ENCODE data around the gene MAD1L1.
A peak's percentile ranks its signal among the peaks of the same experiment; 100 is the strongest.

The MAD1L1 gene

DNA sequence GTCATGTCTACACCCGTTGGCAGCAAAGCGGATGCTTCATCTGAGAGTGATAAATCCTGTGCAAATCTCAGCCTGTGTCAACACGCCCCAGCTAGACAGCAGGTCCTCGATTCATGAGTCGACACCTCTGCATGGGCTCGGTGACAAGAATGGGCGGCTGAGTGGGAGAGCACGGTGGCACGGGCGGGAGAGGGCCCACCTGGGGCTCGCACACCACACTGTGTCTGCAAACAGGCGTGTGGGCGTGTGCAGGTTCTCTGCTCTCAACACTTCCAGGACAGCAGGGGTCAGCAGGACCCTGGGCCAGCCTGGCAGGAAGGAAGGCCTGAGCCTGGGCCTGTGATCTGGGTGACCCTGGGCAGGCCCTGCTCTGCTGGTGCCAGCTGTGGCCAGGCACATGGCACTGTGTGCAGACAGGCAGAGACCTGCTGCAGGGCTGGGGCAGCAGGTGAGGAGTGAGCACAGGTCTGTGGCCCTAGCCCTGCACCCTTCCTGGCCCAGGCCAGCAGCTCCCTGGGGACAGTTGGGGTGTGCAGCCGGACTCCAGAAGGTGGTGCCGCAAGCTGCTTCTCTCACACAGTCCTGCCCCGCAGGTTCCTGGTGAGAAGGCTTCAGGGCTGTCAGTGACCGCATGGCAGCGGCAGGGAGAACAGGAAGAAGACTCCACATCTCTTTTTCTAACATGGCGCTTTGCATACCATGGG is 346.2 kb downstream of the MAD1L1 start:
- no peak for DNase-seq (ENCODE audit: low read depth)
- TF ChIP-seq, protein P1, sequence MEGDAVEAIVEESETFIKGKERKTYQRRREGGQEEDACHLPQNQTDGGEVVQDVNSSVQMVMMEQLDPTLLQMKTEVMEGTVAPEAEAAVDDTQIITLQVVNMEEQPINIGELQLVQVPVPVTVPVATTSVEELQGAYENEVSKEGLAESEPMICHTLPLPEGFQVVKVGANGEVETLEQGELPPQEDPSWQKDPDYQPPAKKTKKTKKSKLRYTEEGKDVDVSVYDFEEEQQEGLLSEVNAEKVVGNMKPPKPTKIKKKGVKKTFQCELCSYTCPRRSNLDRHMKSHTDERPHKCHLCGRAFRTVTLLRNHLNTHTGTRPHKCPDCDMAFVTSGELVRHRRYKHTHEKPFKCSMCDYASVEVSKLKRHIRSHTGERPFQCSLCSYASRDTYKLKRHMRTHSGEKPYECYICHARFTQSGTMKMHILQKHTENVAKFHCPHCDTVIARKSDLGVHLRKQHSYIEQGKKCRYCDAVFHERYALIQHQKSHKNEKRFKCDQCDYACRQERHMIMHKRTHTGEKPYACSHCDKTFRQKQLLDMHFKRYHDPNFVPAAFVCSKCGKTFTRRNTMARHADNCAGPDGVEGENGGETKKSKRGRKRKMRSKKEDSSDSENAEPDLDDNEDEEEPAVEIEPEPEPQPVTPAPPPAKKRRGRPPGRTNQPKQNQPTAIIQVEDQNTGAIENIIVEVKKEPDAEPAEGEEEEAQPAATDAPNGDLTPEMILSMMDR (IDR thresholded peaks at IDR 0.05; ENCODE audit: low read length, missing control alignments): no peak

DNA sequence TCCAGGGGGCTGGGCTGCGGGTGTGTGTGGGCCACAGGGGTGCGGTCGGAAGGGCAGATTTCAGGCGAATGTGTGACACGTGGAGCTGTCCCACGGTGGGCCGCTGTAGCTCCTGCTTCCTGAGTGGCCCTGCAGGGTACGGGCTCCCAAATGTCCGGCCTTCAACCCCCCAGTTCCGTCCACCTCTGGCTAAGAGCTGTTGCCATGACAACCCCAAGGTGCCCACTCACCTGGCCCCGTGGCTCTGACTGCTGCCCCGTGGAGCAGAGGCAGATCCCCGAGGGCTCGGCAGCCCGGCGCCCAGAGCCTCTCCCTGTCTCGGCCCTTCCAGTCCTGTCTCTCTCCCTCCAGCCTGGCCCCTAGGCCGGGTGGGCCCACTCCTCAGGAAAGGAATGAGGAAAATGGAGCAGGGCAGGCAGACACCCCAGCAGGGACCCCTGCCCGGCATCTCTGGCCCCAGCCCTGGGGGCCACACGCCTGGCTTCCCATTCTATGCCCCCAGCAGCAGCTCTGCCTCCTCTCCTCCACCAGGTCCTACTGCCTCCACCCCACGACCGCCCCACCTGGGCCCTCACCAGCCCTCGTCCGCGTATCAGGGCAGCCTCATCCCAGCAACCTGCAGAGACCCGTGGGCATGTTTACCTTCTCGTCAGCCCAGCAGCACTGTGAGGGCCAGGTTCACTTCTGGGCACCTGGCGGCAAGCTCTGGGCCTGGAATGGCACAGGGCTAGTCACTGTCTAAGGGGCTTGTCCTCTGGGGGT is 347.1 kb downstream of the MAD1L1 start:
- TF ChIP-seq, protein P1 (IDR thresholded peaks at IDR 0.05; ENCODE audit: low read length, missing control alignments): no peak
- H3K4me3 ChIP-seq (replicated peaks; ENCODE audit: low read depth, low read length): no peak overlapping the region
- no peak for DNase-seq (ENCODE audit: low read depth)

More for the DNA sequence above, 346.2 kb downstream of the MAD1L1 start:
- no peak overlapping the region for H3K4me3 ChIP-seq (replicated peaks; ENCODE audit: low read depth, low read length)

DNA sequence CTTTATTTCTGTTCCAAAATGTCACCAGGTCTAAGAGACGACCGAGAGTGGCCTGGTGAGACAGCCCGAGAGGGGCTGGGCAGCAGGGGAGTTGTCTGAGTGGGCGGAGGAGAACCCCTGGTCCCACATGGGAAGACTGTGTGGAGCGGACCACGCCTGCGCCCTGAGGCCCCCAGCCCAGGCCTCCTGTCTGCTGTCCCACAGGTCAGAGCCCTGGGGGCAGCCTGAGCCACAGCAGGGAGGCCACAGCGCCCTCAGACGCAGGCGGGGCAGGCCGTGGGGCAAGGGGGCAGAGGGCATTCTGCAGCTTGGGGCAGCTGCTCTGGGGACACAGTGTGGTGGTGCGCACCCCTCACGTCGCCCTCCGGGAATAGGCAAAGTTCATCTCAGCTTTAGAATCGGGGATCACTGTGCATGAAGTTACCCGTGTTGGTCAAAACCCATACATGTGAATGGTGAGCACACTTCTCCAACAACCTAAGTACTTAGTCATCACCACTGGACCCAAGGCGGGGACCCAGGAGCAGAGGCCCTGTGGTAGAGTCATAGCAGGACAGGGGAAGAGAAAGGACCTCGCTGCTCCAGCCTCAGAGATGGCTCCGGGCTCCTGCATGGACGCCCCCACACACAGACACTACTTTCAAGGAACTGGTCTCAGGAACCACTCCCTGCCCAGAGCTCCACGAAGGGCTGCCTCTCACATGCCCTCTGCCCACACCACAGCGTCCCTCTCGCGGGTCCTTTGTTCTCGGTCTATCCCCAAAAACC is 348.0 kb downstream of the MAD1L1 start:
- no peak overlapping the region for H3K4me3 ChIP-seq (replicated peaks; ENCODE audit: low read depth, low read length)
- TF ChIP-seq, protein P1 (IDR thresholded peaks at IDR 0.05; ENCODE audit: low read length, missing control alignments): no peak
- no peak for DNase-seq (ENCODE audit: low read depth)

DNA sequence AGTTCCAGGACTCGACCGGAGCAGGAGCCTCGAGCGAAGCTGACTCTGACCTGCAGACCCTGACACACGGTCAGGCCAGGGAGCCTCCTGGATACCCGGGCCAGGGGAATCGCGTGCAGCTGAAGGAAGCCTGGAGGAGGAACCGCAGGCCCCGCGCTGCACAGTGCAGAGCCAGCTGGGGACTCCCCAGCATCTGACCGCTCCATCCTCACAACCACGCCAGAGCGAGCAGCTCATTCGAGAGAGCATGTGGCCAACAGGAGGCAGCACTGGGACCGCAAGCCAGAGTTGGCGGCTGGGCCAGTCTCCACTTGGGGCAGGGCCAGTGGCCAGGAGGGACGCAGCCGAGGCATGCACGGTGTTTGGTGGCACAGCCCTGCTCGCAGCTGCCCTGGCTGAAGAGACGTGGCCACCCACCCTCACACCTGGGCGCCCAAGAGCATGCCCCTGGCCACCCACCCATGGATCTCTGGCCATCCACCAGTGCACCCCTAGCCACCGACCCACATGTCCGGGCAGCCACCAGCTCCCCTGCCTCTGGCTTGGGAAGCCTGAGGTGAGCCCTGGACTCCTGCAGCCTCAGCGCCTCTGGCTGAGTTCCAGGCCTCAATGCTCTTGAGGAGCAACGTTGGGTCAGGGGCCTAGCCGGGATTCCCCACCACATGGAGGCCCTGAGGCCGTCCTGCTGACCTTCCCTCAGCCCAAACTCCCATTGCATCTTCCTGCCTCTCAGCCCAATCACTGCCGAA is 348.7 kb downstream of the MAD1L1 start:
- no peak overlapping the region for H3K4me3 ChIP-seq (replicated peaks; ENCODE audit: low read depth, low read length)
- TF ChIP-seq, protein P1 (IDR thresholded peaks at IDR 0.05; ENCODE audit: low read length, missing control alignments): no peak

DNA sequence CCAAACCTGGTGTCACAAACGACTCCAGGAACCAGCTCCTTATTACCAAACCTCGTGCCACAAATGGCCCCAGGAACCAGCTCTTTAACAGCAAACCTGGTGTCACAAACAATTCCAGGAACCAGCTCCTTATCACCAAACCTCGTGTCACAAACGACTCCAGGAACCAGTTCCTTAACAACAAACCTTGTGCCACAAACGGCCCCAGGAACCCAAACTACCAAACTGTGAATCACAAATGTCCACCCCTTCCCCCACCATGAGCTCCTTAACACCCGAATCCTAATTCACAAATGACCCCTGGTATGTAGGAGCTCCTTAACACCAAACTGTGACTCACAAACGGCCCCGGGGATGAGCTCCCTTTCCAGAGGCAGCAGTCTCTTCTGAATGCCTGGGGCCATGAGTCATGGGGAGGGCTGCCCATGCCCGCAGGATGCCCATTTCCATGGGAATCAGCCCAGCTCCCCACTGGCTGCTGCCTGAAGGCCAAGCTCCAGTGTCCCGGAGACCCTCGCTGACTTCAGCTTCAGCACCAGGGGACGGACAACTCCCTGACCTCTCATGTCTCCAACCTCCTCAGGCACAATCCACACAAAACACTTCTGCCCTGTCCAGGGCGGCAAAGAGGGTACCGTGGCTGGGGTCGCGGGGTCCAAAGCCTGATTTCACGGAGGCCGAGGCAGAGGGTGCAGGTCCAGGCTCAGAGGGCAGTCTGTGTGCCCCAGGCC is 349.5 kb downstream of the MAD1L1 start:
- peak; percentile 58 for DNase-seq (ENCODE audit: low read depth)
- no peak overlapping the region for H3K4me3 ChIP-seq (replicated peaks; ENCODE audit: low read depth, low read length)
- TF ChIP-seq, protein P1 (IDR thresholded peaks at IDR 0.05; ENCODE audit: low read length, missing control alignments): no peak

More for the DNA sequence above, 348.7 kb downstream of the MAD1L1 start:
- DNase-seq (ENCODE audit: low read depth): no peak

DNA sequence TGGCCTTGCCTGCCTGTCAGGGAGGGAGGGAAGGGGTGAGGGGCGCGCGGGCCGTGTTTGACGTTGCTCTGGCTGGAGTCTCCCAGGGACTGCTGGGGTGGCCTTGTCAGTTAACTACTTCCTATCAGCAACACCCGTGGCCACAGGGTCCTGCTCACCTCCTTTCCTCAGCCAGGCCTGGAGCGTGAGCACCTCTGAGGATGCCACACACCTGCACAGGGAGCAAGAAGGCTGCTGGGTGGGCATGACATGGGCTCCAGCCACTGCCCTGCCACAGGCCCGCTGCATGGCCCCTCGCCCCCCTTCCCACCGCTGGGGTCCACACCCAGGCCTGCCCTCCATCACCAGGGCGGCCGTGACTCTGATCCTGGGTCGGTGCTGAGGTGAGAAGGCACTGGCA is 350.3 kb downstream of the MAD1L1 start:
- TF ChIP-seq, protein P1 (IDR thresholded peaks at IDR 0.05; ENCODE audit: low read length, missing control alignments): no peak
- no peak overlapping the region for H3K4me3 ChIP-seq (replicated peaks; ENCODE audit: low read depth, low read length)
- no peak for DNase-seq (ENCODE audit: low read depth)
